ENCODE results near the gene SSC5D. TPM values are rescaled to one million over a fixed set of nuclear protein-coding genes. Genes with fewer than 3 reads are reported as not detected.

The SSC5D gene
- total and polyA plus RNA-seq, 9 of the 15 experiments (the other 6 are each of a cell fraction or from before 2014, with no cell fraction given): 0.04 to 0.71 (median 0.14) TPM; not detected in 2

DNA sequence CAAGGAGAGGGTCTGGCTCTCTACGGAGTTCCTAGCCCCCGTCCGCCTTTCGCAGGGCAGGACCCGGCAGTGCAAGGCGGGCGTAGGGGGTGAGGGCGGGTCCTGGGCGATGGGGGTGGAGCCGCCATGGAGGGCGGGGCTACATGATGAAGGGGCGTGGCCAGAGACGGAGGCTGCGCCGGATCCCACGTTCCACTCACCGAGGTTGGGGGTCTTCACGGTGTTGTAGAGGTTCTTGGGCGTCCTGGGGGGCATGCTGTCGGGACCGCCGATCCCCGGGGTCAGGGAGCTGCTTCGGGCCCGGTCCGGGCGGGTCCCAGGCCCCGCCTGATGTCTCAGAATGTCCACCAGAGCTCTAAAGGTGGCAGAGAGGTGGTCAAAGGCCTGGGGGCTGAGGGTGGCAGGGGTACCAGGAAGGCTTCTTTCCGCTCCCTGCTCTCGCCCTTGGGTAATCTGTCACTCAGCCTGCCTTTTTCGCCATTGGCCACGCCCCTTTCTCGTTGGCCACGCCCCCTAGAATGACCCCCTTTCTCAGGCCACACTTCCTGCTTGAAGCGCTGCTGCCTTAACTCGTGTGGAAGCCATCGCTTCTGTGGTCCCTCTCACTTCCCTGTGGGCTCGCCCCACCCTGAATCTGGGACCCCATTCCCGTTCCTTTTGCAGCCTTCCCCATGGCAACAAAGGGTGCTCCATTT is 47.7 kb upstream of the SSC5D start (continued):
- TF ChIP-seq, protein P1, sequence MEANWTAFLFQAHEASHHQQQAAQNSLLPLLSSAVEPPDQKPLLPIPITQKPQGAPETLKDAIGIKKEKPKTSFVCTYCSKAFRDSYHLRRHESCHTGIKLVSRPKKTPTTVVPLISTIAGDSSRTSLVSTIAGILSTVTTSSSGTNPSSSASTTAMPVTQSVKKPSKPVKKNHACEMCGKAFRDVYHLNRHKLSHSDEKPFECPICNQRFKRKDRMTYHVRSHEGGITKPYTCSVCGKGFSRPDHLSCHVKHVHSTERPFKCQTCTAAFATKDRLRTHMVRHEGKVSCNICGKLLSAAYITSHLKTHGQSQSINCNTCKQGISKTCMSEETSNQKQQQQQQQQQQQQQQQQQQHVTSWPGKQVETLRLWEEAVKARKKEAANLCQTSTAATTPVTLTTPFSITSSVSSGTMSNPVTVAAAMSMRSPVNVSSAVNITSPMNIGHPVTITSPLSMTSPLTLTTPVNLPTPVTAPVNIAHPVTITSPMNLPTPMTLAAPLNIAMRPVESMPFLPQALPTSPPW (CRISPR knock-in tag; IDR thresholded peaks at IDR 0.05): peak; percentile 46; the same call in 1 of the 2 replicates
- TF ChIP-seq SP1 (CRISPR knock-in tag; IDR thresholded peaks at IDR 0.05): peak; percentile 87
- 0 out of 3 replicates have a peak, but pooled peaks of 1 of the 2 experiments have one; percentile 22 for TF ChIP-seq CBX3 (IDR thresholded peaks at IDR 0.05; ENCODE audit: borderline replicate concordance in 1 of 2, low read length in 2 of 2)
- TF ChIP-seq, protein P2, sequence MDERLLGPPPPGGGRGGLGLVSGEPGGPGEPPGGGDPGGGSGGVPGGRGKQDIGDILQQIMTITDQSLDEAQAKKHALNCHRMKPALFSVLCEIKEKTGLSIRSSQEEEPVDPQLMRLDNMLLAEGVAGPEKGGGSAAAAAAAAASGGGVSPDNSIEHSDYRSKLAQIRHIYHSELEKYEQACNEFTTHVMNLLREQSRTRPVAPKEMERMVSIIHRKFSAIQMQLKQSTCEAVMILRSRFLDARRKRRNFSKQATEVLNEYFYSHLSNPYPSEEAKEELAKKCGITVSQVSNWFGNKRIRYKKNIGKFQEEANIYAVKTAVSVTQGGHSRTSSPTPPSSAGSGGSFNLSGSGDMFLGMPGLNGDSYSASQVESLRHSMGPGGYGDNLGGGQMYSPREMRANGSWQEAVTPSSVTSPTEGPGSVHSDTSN (CRISPR knock-in tag; IDR thresholded peaks at IDR 0.05; ENCODE audit: low read depth): peak; percentile 67
- TF ChIP-seq, protein P2 (tag; conservative IDR thresholded peaks at IDR 0.05; ENCODE audit: low read depth): peak; percentile 70
- no peak for TF ChIP-seq ATF1 (CRISPR knock-in tag; IDR thresholded peaks at IDR 0.05)
- TF ChIP-seq ATF1 (tag; IDR thresholded peaks at IDR 0.05): peak; percentile 18; the same call in 1 of the 2 replicates
- TF ChIP-seq TBP (optimal IDR thresholded peaks at IDR 0.05; ENCODE audit: low read depth, low read length): peak; percentile 84
- TF ChIP-seq KAT7 (CRISPR knock-in tag; IDR thresholded peaks at IDR 0.05; ENCODE audit: borderline replicate concordance): no peak
- TF ChIP-seq TOE1 (IDR thresholded peaks at IDR 0.05; ENCODE audit: borderline replicate concordance): peak; percentile 71; the same call in 1 of the 2 replicates
- TF ChIP-seq TOE1 (CRISPR knock-in tag; IDR thresholded peaks at IDR 0.05; ENCODE audit: borderline replicate concordance, low read depth): no peak
- TF ChIP-seq JUNB (CRISPR knock-in tag; conservative IDR thresholded peaks at IDR 0.05): no peak
- TF ChIP-seq SUPT5H (IDR thresholded peaks at IDR 0.05): peak; percentile 67; the same call in 1 of the 2 replicates
- 0 out of 2 replicates have a peak, but pooled peaks have one; percentile 31 for TF ChIP-seq GABPB1 (CRISPR knock-in tag; IDR thresholded peaks at IDR 0.05)
- 0 out of 2 replicates have a peak, but pooled peaks have one; percentile 7 for TF ChIP-seq BCOR (IDR thresholded peaks at IDR 0.05)
- no peak for TF ChIP-seq ZBED1 (IDR thresholded peaks at IDR 0.05)
- TF ChIP-seq, protein P3, sequence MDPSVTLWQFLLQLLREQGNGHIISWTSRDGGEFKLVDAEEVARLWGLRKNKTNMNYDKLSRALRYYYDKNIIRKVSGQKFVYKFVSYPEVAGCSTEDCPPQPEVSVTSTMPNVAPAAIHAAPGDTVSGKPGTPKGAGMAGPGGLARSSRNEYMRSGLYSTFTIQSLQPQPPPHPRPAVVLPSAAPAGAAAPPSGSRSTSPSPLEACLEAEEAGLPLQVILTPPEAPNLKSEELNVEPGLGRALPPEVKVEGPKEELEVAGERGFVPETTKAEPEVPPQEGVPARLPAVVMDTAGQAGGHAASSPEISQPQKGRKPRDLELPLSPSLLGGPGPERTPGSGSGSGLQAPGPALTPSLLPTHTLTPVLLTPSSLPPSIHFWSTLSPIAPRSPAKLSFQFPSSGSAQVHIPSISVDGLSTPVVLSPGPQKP (CRISPR knock-in tag; IDR thresholded peaks at IDR 0.05): no peak
- 0 out of 2 replicates have a peak, but pooled peaks have one; percentile 73 for TF ChIP-seq SRSF1 (IDR thresholded peaks at IDR 0.05; ENCODE audit: low read depth, low read length)
- TF ChIP-seq, protein P4, sequence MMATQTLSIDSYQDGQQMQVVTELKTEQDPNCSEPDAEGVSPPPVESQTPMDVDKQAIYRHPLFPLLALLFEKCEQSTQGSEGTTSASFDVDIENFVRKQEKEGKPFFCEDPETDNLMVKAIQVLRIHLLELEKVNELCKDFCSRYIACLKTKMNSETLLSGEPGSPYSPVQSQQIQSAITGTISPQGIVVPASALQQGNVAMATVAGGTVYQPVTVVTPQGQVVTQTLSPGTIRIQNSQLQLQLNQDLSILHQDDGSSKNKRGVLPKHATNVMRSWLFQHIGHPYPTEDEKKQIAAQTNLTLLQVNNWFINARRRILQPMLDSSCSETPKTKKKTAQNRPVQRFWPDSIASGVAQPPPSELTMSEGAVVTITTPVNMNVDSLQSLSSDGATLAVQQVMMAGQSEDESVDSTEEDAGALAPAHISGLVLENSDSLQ (IDR thresholded peaks at IDR 0.05): peak; percentile 95
- TF ChIP-seq TAF1 (IDR thresholded peaks at IDR 0.05; ENCODE audit: control insufficient read depth, extremely low read depth, insufficient read depth, low read length, severe bottlenecking): peak; percentile 77
- 0 out of 2 replicates have a peak, but pooled peaks have one; percentile 35 for TF ChIP-seq DPF2 (IDR thresholded peaks at IDR 0.05)
- peak; percentile 9; the same call in 1 of the 2 replicates for TF ChIP-seq MYC (IDR thresholded peaks at IDR 0.05; ENCODE audit: low read depth, low read length)
- no peak for TF ChIP-seq MYC (CRISPR knock-in tag; IDR thresholded peaks at IDR 0.05; ENCODE audit: borderline replicate concordance, low read depth)
